Erythroblast (primary cell): ENCODE results near the gene TM9SF1.

Experiments used
- GATA1 ChIP-seq: IDR thresholded peaks from 2 replicates; pipeline ENCODE4 v1.6.1; 2011; ENCODE audit warnings: low read depth, mild to moderate bottlenecking, control low read depth, low read length, moderate library complexity
- POLR2A ChIP-seq: IDR thresholded peaks from 2 replicates; pipeline ENCODE4 v1.6.1; 2011; ENCODE audit warnings: mild to moderate bottlenecking, low read length

- no peak for TF ChIP-seq POLR2A
- TF ChIP-seq GATA1: no peak
These were observed 16.7 kb downstream of the TM9SF1 start for GRCh38 chr14:24178399-24179178.
